ENCODE results near the gene NLRP6. TPM values are rescaled to one million over a fixed set of nuclear protein-coding genes. Genes with fewer than 3 reads are reported as not detected.

NLRP6 gene
- total RNA-seq, 2 donors from 2014 or later, result not detected

DNA sequence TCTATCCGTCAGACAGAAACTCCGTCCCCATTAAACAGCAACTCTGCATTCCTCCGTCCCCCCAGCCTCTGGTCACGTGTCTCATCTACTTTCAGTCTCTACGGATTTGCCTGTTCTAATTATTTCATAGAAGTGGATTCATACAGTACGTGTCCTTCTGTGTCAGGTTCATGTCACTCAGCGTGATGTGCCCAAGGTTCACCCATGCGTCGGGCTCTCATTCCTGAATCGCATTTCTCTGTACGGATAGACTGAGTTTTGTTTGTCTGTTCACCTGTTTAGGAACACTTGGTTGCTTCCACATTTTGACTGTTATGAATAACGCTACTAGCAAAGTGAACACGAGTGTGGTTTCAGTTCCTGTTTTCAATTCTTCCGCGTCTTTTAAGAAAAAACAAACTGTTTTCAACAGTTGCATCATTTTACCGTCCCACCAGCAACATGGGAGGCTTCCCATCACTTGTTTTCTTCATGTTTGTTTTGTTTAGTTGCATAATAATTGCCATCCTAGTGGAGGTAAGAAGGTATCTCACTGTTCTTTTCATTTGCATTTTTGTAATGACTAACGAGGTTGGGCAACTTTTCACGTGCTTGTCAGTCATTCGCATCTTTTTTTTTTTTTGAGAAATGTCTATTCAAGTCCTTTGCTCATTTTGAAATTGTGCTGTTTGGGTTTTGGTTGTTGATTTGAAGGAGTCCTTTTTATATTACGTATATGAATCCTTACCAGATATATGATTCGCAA, 8.9 kb upstream of the NLRP6 start:
- no peak overlapping the region for H3K4me3 ChIP-seq (ENCODE audit: low read length)
- H3K36me3 Mint-ChIP-seq (ENCODE audit: low read depth), result no peaks in the 10 kb centered on the region
- H3K27ac Mint-ChIP-seq, result no peak overlapping the region
- DNase-seq, result no peak
- no peaks in the 10 kb centered on the region for H3K36me3 ChIP-seq (ENCODE audit: control insufficient read depth, insufficient read depth, low read length)
- H3K9me3 ChIP-seq (ENCODE audit: control insufficient read depth, low read length), result no peaks in the 10 kb centered on the region
- H3K4me1 ChIP-seq (ENCODE audit: control insufficient read depth, insufficient read depth, low read length), result no peaks in the 10 kb centered on the region
- no peak overlapping the region for H3K4me3 Mint-ChIP-seq
- H3K27me3 Mint-ChIP-seq (ENCODE audit: insufficient read depth), result peaks cover 4% of the 10 kb centered on the region
- WGBS, 2 experiments (ENCODE audit: insufficient coverage in 1 of 2, insufficient read length in 1 of 2), result 82 to 83% methylated on average over 16 to 20 of the region's 21 CpGs
- TF ChIP-seq, protein P1, sequence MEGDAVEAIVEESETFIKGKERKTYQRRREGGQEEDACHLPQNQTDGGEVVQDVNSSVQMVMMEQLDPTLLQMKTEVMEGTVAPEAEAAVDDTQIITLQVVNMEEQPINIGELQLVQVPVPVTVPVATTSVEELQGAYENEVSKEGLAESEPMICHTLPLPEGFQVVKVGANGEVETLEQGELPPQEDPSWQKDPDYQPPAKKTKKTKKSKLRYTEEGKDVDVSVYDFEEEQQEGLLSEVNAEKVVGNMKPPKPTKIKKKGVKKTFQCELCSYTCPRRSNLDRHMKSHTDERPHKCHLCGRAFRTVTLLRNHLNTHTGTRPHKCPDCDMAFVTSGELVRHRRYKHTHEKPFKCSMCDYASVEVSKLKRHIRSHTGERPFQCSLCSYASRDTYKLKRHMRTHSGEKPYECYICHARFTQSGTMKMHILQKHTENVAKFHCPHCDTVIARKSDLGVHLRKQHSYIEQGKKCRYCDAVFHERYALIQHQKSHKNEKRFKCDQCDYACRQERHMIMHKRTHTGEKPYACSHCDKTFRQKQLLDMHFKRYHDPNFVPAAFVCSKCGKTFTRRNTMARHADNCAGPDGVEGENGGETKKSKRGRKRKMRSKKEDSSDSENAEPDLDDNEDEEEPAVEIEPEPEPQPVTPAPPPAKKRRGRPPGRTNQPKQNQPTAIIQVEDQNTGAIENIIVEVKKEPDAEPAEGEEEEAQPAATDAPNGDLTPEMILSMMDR (conservative IDR thresholded peaks at IDR 0.05), result no peak
- peaks cover 5% of the 10 kb centered on the region for H3K4me1 Mint-ChIP-seq
- no peak overlapping the region for H3K9ac ChIP-seq (ENCODE audit: extremely low read depth, low read length, poor library complexity, severe bottlenecking)
- H3K27me3 ChIP-seq (ENCODE audit: control insufficient read depth, insufficient read depth, low read length, poor library complexity, severe bottlenecking), result no peaks in the 10 kb centered on the region
- H3K9me3 Mint-ChIP-seq, result peaks cover 10% of the 10 kb centered on the region
- no peak overlapping the region for H3K27ac ChIP-seq (ENCODE audit: low read depth, low read length)

DNA sequence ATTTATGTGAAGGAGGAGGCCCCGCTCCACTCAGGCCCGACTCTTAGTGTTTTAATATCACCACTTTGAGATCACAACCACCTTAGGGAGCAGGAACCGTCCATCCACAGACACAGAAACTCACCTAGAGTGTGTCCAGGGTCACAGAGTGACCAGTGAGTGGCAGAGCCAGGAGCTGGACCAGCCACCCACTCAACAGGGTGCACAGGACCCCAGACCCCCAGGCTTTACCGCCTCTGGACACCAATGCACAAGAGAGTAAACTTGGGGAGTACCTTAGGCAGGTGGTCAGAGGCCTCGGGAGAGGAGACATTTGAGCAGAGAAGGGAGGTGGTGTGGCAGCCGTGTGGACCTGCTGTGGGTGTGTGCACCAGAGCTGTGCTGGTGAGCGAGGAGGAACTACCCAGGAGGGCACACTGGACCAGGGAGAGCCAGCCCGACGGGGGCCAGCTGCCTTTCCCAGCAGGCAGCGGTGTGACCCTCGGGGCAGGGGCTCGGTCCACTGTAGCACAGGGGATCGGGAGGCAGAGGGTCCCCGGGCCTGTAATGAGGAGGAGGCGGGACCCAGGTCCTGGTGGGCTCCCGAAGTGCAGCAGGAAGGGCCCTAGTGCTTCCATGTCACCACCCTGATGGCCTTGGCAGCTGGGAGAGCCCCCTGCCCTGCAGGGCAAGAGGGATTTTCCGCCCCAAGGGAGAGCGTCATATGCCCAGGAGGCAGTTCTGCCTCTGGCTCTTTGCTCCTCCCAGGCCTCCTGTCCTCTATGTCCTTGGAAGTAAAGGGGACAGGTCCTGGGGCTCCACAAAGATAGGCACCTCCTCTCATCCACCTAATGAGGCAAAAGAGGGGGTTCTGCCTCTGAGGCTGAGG, 7.5 kb upstream of the NLRP6 start:
- H3K4me3 Mint-ChIP-seq, result no peak overlapping the region
- no peaks in the 10 kb centered on the region for H3K9me3 ChIP-seq (ENCODE audit: control insufficient read depth, low read length)
- H3K4me1 Mint-ChIP-seq, result peaks cover 5% of the 10 kb centered on the region
- no peaks in the 10 kb centered on the region for H3K36me3 Mint-ChIP-seq (ENCODE audit: low read depth)
- no peak overlapping the region for H3K9ac ChIP-seq (ENCODE audit: extremely low read depth, low read length, poor library complexity, severe bottlenecking)
- 90 to 94% methylated on average over 6 to 18 of the region's 18 CpGs for WGBS, 2 experiments (ENCODE audit: insufficient coverage in 1 of 2, insufficient read length in 1 of 2)
- H3K36me3 ChIP-seq (ENCODE audit: control insufficient read depth, insufficient read depth, low read length), result no peaks in the 10 kb centered on the region
- H3K27ac ChIP-seq (ENCODE audit: low read depth, low read length), result no peak overlapping the region
- H3K27me3 Mint-ChIP-seq (ENCODE audit: insufficient read depth), result peaks cover 4% of the 10 kb centered on the region
- peaks cover 5% of the 10 kb centered on the region for H3K9me3 Mint-ChIP-seq
- H3K4me1 ChIP-seq (ENCODE audit: control insufficient read depth, insufficient read depth, low read length), result no peaks in the 10 kb centered on the region
- H3K27me3 ChIP-seq (ENCODE audit: control insufficient read depth, insufficient read depth, low read length, poor library complexity, severe bottlenecking), result no peaks in the 10 kb centered on the region
- H3K27ac Mint-ChIP-seq, result no peak overlapping the region
- no peak for DNase-seq
- TF ChIP-seq, protein P1 (conservative IDR thresholded peaks at IDR 0.05), result no peak
- H3K4me3 ChIP-seq (ENCODE audit: low read length), result no peak overlapping the region

DNA sequence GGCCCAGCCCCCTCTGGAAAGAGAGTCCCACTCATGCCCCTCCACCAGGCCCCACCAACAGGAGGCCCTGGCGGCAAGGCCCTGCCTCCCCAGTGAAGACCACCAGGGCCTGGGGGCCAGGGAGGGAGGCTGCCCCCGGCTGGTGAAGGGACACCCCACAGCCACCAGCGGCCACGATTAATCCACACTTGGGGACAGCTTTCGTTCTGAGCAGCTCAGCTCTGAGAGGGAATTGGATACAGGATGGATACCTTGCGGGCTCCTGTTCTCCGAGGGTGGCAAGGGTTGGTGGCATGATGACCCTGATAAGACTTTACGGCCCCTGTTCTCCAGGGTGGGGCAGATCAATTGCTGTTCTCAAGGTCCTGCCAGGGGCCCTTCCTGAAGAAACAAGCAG, 6.9 kb upstream of the NLRP6 start:
- TF ChIP-seq, protein P1 (conservative IDR thresholded peaks at IDR 0.05), result no peak
- no peak overlapping the region for H3K4me3 Mint-ChIP-seq
- no peaks in the 10 kb centered on the region for H3K27me3 ChIP-seq (ENCODE audit: control insufficient read depth, insufficient read depth, low read length, poor library complexity, severe bottlenecking)
- H3K9me3 ChIP-seq (ENCODE audit: control insufficient read depth, low read length), result no peaks in the 10 kb centered on the region
- H3K36me3 Mint-ChIP-seq (ENCODE audit: low read depth), result no peaks in the 10 kb centered on the region
- H3K4me1 Mint-ChIP-seq, result peaks cover 5% of the 10 kb centered on the region
- no peak overlapping the region for H3K9ac ChIP-seq (ENCODE audit: extremely low read depth, low read length, poor library complexity, severe bottlenecking)
- 87 to 88% methylated on average over 7 to 8 of the region's 8 CpGs for WGBS, 2 experiments (ENCODE audit: insufficient coverage in 1 of 2, insufficient read length in 1 of 2)
- H3K9me3 Mint-ChIP-seq, result peaks cover 5% of the 10 kb centered on the region
- peaks cover 4% of the 10 kb centered on the region for H3K27me3 Mint-ChIP-seq (ENCODE audit: insufficient read depth)
- no peak overlapping the region for H3K4me3 ChIP-seq (ENCODE audit: low read length)
- H3K4me1 ChIP-seq (ENCODE audit: control insufficient read depth, insufficient read depth, low read length), result no peaks in the 10 kb centered on the region
- H3K27ac Mint-ChIP-seq, result no peak overlapping the region
- H3K27ac ChIP-seq (ENCODE audit: low read depth, low read length), result no peak overlapping the region
- DNase-seq, result peak; percentile 31
- H3K36me3 ChIP-seq (ENCODE audit: control insufficient read depth, insufficient read depth, low read length), result no peaks in the 10 kb centered on the region
